Measurements from ENCODE around the gene PXDN.

Gene PXDN

DNA sequence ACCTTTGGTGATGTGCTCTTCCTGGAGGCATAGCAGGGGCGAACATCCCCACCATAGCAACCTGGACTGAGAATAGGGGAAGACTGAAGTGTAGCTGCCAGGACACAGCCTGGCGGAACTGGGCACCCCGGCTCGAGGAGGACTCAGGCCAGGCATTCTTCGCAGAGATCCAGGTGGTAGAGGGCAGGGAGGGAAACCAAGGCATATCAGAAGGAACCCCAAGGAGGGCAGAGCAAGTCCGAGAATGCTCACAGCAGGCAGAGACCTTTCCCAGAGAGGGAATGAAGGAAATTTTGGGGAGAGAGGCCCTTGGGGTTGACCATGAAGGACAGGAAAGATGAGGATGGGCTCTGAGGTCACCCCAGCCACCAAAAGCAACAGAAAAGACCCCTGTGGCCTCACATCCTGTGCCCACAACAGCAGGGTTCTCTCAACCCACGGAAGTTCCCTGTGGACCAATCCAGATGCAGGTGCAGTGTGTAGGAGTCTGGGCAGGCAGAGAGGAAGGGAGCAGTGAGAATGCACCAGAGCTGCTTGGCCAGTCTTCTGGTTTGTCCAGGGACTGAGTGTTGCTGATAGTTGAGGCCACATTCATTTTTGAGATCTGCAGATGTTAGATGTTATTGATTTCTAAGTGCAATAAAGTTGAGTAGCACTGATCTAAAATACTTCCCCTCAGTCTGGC is 136.9 kb downstream of the PXDN start:
- DNase-seq: no peak

DNA sequence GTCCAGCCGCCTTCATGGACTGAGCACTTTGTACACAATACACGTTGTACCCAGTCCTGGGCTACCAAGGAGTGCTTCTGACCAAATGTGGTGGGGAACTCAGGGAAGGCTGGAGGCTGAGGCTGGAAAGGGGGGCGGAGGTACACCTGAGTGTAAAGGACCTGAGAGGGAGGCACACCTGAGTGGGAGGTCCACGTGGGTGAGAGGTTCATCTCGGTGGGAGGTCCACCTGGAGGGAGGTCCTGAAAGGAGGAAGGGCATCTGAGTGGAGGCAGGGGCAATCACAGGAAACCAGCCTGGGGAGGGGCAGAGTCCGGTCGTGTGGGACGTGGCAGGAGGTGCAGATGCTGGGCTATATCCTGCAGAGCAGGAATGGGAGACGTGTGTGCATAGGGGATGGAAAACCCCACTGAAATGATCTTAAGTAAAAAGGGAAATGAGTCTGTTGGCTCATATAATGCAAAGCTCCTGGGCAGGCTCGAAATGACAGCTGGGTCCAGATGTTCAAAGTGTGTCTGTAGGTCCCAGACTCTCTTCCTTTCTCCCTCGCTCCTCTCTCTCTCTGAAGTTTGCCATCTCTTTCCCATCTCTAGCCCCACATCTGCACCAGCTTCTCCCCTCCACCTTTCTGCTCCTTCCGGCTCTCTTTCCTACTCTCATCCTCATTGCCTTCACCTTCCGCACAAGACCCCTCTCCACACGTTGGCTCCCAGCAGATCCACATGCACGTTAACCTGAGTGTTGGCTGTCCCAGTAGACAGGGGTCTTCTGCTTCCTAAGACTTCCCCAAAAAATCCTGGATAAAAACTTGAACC is 137.7 kb downstream of the PXDN start:
- no peak for DNase-seq

DNA sequence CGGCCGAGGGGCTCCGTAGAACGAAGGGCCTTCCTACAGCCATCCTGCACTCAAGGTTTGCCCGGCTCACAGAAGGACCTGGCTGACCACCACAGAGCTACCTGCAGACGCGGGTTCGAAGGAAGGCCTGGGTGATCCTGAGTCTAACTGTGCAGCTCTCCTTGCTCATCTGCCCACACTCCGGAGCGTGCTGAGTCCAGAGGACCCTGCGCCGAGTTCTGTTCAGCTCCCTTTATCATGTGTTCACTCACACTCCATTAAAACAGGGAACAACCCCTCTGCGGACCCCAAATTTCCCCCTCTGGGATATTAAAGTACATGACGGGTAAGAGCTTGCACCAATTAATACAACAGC is 138.3 kb downstream of the PXDN start:
- no peak for DNase-seq

DNA sequence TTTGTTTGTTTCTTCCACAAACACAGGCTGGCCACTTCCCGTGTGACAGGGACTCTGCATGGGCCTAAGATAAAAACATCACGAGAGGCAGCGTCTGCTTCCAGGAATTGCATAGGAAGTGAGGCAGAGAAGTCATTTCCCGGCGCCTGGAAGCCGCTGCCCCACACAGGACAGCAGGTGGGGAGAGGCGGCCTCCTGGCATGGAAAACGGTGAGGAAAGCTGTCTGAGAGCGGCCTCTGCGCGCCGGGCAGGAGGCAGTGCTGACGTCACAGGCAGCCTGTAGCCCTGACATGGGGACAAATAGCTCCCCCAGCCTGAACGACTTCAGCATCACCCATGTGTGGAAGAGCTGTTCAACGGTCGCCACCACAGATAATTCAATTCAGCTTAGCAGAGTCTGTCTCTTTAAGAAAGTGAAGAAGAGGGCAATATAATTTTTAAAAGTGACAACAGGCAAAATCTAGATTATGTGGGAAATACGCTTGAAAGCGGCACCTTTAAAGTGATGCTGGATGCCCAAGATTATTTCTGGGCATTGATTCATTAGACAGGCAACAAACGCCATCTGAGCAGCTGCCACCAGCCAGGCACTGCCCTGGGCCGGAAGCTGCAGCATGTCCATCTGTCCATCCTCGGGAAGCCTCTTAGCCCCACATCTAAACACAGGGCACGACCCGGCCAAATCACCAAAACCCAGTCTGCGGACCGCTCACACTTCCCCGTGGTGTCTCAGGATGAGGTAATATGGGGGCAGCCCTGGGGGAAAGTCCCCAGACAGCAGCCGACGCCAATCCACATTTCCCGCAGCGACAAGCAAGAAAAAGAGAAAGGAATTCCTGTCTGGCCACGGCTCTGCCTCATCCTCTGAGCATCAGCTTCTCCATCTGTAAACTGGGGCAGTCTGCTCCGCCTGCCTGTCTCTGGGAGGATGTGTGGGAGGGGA is 138.9 kb downstream of the PXDN start:
- no peak for DNase-seq

DNA sequence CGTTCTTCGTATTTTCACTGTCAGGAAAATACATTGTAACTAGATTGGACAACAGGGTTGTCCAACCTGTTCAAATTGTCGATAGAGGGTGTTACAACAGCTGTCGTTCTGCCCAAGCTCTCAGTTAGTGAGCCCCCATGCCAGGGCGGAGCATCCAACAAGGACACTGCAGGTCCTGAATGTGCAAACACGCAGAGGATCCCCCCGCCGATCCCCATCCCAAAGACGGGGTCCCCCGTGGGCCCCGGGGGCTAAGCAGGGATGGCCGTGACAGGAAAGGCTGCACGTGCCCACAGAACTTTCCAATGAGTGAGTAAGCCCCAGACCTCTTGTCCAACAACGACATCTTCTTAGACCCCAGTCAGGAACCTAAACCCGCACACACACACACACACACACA is 140.8 kb downstream of the PXDN start:
- DNase-seq: no peak

DNA sequence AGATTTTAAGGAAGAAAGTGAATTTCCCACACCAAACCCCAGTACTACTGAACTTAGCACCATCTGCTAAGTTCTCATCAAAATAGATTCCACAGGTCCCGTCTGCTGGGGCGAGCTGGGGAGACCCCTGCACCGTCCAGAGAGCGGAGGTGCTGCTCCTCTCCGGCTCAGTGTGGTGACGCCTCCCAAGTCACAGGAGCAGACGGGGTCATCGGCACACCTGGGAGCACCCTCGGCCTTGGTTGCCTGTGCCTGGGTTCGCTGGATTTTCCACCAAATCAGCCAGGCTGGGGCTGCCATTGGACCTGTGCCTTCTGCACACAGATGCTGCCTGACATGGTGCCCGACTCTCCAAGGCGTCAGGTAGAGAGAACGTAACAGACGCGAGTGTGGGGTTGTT is 141.3 kb downstream of the PXDN start:
- DNase-seq: no peak

DNA sequence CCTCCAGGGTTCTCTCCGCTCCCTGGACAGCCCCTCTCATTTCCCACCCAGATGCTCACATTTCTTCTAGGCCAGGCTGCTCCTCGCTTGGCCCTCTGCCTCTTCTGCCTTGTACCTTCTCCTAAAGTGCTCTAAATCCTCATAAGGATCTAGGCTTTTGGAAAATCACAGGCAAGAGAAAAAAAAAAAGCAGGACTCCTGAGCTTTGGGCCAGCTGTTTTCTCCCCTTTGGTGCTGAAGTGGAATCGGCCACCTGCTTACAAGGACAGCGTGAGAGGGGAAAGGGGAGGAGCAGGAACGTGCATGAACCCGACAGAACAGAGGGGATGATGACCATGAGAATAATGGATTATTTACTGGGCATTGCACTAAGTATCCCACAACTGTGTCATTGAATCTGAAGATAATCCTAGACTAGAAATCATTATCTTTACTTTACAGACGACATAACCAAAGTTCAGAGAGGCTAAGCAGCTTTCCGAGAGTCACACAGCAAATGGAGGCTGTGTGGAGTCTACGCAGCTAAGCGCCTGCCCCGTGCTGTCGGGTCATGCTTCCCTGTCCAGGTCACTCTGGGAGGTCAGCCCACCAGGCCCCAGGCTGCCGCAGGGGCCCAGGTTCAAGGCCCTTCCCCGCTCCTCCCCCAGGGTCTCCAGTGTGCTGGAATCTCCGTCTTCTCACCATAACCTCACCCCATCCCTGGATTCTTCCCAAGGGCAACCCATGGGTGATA is 141.9 kb downstream of the PXDN start:
- no peak for DNase-seq

DNA sequence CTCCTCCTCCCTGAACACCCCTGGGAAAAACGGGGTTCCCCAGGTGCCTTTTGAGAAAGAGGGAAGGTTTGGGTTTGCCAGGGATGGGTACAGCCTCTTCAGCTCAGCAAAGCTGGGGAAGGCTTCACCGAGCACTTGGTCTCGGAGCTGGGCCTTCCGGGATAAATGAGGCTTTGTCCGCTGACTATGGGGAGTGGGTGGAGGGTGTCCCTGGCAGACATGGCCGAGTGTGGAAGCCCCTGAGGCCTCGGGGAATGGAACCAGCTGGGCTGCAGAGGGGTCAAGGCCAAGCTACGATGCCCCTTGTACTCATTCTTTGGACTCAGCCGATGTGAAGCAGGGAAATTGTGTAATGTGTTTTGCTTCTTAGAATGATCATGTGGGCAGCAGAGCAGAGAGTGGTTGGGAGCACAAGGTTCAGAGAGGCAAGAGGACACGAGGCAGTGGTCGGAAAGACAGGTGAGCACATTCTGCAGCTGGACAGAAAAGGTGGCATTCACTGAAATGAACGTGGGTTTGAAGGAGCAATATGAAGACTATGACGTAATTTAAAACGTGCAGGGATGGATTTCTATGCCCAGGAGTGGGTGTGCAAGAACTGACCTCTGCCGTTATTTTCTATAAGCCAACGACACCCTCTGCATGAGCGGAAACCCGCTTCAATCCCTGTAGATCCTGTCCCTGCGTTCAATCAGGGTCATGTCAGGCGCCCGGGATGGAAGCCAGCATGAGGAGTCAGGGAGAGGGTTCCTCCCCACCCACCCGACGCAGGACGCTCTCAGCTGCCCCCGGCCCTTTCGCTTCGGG is 142.6 kb downstream of the PXDN start:
- DNase-seq: no peak

DNA sequence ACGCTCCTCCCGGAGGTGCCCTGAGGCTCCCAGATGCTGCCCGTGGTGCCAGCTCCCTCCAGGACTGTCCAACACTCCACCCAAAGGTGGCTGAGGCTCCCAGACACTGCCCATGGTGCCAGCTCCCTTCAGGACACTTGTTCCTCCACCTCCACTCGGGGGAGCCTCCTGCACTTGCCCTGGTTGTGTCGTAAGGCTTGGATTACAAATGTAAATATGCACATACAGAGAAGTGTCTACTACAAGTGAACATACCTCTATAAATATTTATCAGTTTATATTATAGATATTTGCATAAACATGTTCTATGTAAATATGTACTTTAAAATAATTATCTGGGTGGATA is 143.3 kb downstream of the PXDN start:
- no peak for DNase-seq

DNA sequence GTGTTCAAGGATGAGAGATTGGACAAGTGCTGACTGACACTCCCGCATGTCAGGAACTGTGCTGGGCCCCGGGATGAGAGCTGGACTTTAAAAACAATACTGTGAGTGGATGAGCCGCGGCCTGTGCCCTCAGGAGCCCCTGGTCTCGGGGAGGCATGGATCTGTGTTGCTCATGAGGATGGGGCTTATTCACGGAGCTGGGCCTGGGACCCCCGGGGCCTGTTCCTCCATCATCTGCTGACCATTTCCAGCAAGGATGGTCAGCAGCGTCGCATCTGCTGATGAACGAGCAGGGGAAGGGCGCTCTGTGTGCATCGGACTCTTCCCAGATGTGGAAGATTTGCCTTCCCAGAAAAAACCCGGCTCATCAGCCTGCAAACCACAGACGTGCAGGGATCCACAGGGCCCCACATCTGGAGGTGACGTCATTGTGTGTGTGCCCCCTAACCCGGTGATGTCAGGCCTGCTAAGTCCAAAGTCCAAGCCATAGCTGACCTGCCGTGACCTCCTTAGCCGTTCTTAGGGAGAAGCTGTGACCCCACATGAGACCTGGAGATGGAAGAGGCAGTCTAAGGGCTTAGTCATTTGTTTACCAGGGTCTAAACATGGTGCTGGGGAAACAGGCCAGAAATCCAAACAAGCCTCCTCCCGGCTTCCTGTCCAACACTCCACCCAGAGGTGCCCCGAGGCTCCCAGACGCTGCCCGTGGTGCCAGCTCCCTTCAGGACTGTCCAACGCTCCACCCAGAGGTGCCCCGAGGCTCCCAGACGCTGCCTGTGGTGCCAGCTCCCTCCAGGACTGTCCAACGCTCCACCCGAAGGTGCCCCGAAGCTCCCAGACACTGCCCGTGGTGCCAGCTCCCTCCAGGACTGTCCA is 143.9 kb downstream of the PXDN start:
- no peak for DNase-seq

DNA sequence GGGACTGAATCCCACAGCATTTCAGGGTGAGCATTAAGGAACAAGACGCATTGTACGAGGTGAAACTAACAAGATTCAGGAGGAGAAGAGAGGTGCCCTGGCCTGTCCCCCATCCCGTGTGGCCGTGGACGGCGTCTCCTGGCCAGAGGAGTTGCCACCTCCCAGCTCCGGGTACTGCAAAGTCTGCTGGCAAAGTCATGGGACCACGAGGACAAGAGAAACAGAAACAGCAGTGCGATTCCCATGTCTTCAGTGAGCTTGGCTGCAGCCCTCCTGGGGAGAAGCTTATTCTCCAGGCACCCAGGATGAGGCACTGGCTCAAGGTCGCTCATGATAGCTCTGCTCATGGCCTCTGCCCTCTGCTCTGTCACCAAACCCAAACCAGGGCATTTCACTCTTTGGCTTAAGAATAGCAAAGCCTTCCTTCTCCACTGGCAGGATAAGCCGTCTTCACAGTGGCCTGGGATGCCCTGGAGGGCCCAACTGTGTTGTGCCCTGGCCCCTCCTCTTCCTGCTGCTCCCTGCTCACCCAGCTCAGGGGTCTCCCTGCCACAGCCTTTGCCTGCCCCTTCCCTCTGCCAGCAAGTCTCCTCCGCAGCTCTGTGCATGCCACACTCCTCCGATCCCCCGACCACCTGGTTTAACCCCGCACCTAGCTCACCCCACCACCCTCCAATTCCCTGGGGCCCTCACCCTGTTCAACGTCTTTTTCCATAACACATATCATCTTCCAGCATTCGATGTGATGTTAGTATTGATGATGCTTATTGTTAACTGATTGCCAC is 144.8 kb downstream of the PXDN start:
- no peak for DNase-seq

DNA sequence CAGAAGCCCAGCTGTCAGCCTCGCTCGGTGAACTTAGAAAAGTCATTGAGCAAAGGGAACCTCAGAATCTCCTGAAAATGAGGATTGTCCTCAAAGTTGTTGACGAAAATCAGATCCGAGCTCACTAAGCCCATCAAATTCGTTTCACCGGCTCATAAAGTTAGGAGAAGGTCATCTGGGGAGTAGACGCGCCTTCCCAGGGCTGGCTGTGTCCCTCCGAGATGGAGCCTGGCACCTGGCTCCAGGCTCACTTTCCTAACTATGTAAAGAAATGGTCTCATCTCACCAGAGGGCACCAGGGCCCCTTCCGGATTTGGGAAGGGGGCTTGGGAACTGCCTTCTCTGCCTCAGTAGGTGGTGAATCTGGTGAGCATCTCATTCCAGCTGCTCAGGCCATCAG is 145.5 kb downstream of the PXDN start:
- DNase-seq: no peak

DNA sequence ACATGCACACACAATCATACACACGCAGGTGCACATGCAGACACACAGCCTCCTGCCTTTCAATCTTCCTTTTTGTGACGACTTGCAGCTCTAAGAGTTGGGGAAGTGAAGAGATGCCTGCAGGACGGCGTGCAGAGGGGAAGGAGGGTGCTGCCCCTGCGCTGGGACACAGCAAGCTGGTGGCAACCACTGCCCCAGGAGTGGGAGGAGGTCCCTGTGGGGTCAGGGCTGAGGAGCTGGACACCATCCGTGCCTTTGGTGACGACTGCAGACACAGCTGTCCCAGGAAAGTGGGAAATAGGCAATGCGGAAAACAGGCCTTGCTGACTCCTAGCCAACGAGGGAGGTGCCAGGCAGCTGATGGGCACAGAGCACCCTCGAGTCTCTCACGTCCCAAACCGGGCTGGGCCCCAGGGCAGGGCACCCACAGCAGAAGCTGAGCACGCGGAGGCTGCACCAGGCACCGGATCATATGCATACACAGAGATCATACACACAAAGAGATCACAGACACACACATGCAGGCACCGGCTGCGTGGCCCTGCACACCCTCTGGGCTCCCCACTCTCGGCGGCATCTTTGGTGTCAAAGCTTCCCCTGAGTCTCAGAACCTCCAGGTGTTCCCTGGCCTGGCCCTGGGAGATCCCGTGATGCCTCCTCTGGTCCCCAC is 146.1 kb downstream of the PXDN start:
- no peak for DNase-seq

DNA sequence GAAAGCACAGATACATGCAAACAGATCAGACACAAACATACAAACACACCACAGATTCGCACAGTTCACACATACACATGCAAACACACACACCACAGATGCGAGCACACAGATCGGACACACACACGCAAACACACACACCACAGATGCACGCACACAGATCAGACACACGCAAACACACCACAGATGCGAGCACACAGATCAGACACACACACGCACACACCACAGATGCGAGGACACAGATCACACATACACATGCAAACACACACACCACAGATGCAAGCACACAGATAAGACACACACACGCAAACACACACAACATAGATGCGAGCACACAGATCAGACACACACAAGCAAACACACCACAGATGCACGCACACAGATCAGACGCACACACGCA is 149.0 kb downstream of the PXDN start:
- DNase-seq: no peak

DNA sequence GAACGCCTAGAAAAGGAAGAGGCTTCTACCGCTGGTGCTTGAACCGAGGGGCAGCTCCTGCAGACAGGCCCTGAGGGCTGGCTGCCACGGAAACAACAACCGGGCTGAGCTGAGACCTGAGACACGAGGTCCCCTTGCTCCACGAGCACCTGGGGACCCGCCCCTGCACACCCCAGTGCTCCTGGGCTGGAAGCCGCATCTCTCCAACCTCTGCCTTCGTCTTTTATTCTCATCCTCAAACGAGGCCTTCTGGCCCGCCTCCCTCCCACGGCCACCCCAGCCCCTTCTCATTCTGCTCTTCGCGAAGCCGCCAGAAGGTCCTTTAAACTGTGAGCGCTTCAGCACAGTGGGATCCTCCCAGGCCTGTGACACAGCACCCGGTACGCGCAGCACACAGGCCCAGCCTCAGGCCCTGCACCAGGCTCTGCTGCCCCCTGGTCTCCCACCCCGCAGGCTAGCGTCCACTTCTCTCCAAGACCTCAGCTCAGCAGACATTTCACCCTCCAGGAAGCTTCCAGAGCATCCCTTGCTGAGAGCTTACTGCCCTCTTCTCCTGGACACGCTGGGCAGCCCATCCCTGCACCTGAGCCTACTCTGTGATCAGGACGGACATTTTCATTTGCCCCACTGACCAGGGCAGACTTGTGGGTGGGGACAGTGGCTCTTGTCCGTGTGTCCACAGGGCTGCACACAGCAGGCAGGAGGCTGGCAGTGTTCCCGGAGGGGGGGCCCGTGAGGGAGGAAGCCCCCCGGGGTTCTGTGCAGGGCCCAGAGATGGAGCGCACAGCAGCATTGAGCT is 149.7 kb downstream of the PXDN start:
- no peak for DNase-seq

DNA sequence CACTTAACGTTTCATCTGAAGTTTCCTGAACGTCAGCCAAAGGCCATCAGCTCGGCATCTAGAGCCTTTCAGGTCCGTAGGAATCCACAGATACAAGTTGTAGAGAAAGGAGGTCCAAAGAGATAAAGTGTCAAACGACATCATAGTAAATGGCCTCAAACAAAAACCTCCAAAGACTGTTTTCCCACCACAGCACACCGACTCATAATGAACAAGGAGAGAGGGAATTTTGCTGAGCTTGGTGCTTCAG is 150.3 kb downstream of the PXDN start:
- DNase-seq: no peak

DNA sequence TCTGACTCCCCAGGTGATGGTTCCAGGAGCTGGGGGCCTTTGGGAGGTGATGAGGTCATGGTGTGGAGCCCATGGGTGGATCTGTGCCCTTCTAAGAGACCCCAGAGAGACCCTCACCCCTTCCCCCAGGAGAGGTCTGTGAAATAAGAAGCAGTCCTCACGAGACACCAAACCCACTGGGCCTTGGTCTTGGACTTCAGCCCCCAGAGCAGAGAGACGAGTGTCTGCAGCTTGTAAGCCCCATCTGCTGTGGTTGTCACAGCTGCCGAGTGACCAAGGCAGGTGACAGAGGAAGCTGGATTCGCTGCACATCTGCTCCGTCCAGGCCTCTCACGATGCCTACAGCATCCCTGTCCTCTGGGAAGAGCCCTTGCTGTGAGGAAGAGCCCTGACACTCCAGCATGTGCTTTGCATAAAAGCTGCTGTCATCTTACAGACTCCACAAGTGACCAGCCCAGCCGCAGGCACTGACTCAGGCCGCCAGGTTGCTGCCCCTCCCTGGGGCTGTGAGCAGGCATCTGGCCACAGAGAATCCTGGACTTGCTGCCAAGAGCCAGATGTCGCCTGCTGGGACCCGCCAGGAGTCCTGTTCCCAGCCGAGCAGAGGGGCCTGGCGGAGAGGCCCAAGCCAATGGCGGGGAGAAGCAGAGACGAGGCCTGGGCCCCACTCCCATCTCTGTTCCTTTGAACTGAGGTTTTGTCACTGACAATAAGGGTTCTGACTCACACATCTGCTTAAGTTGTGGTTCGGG is 150.8 kb downstream of the PXDN start:
- DNase-seq: no peak
